Activated effector memory CD4-positive, alpha-beta T cell treated with anti-CD3 and anti-CD28 coated beads, Interleukin-2, amount 50 U/mL, for 16 hours (primary cell): ENCODE measurements around the gene MZT2B.
"Not testable (repeated sequence)": the region's sequence is repeated elsewhere in the genome, so short reads cannot be mapped to it uniquely, and the experiment has no call there.

Source experiments
- DNase-seq: peaks from one replicate; pipeline ENCODE4 v3.0.0-alpha.2; 2020

Gene MZT2B

DNA sequence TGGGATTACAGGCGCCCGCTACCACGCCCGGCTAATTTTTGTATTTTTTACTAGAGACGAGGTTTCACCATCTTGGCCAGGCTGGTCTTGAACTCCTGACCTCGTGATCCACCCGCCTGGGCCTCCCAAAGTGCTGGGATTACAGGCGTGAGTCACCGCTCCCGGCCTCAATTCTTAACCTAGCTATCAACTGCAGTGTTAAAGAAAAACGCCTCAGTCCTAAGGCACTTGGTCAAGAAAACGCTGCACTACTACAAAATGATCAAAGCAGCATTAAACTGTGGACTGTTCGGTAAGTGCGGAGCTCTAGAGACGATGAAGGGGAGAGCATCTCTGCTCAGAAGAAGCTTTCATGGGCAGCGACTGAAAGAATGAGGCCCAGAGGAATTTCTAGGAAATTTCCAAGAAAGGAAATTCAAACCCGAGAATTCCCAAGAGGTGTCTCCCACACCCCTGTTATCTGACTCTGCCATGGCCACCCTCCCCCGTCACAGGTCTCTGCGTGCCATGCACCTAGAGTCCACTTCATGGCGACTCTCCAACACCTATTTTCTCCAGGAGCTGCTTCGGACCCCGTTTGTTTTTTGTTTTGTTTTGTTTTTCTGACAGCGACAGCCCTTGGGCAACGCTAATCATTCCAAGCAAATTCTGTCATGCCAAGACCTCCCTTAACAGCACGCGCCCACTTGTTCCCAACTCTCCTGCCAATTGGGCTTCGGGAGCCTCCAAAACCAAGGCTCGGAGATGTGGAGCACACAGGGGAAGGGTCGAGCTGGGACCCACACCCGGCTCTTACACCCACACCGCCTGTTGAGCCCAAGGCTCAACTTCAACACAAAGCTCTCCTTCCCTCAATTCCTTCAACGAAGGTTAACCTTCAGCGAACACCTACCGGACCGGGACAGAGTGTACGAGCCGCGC, 1.4 kb upstream of the MZT2B start:
- DNase-seq: peak; percentile 56

DNA sequence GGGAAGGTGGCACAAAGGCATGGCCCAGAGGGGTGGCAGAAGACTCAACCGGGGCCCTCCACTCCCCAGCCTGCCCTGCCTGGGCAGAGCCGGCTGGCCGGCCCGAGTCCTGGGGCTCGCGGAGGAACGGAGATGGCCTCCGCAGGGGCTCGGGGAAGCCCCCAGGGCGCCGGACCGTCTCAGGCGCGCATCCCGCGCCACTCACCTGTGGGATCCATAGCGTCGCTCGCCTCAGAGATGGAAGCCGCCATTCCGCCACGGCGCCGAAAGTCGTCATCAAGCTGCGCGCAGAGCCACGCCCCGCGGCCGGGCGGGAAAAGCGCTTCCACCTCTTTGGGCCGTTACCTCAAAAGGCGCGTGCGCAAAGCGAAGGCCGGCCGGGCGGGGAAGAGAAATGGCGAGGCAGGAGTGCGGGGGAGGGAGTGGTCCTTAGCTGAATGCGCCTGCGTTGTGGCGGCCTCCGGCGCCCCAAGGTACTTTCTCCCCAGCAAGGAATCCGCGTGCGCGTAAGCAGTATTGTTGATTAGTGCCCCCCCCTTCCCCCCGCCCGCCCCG, 660 bp upstream of the MZT2B start, which contains the start of gene SMPD4:
TSS of gene SMPD4 (minus strand) at position 278 of the 555 bp plus-strand sequence. CDS start 5,010 bp downstream, outside the sequence.
- DNase-seq: peak; percentile 99

- DNase-seq: peak; percentile 62
Measured at GRCh38 chr2:130182826-130183511, 907 bp downstream of the MZT2B start.

GRCh38 chr2:130183512-130184373, 1.7 kb downstream of the MZT2B start:
- DNase-seq: peak; percentile 61

GRCh38 chr2:130185436-130185835, 3.4 kb downstream of the MZT2B start:
- no peak for DNase-seq

DNA sequence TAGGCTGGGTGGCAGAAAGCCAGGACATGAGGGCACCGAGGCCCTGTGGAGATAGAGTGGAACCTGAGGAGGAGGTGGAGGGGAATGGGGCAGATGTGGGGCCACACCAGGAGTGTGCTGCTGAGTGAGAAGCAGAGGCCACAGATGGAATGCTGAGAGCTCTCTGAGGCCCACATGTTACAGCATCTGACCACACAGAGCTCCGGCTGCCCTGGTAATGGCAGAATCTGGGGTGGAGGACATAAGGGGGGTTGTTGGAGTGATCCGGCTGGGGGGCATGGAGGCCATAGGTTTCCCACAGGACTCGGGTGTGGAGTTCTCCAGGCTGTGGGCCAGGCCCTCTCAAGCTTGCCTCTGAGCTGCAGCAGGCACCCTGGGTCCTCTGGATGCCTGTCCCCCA, 3.8 kb downstream of the MZT2B start:
- peak; percentile 60 for DNase-seq

GRCh38 chr2:130186391-130186790, 4.3 kb downstream of the MZT2B start:
- peak; percentile 49 for DNase-seq

DNA sequence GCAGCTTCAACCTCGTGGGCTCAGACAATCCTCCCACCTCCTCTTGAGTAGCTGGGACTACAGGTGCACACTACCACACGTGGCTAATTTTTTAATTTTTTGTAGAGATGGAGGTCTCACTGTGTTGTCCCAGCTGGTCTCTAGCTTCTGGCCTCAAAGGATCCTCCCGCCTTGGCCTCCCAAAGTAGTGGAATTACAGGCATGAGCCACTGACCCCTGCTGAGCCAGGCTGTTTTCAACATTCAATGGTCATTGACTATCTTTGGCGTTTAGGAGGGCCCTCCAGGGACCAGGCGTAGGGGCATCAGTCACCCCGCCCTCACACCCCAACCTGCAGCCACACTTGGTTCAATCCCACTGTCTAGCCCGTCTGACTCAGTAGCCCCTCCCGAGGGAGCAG, 5.2 kb downstream of the MZT2B start:
- peak; percentile 37 for DNase-seq

DNA sequence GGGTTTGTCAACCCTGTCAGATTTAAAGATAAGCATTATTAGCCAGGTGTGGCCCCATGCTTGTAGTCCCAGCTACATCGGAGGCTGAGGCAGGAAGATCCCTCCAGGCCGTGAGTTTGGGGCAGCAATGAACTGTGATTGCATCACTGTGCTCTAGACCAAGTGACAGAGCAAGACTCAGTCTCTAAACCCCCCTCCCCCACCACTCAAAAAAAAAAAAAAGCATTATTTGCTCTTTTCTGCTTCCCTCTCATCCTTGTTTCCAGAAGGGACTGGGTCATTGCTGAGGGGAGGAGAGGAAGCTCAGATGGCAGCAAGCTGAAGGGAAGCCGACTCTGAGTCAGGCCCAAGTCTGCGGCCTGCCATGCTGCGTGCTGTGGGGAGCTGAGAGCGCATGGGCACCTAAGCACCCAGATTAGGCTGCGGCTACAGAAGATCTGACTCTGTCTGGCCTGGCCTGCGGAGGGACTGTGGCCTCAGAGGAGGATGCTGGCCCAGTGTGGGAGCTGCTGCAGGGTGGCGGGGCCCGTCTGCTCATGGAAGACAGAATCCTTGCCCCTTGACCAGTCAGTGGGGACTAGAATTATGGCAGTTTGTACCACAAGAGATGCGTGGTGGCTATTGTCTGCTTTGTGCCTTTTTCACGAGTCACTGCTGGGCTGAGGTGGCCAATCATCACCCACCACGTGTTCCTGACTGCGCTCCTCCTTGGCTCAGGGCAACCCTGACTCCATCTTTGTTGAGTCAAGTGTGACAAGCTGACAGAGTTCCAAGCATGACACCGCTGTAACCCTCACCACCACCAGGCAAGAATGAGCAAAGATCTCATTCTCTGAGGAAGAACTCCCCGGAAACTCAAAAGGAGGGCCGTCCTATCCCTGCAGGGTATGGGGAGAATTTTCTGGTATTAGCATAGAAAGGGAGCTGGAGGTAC, 6.1 kb downstream of the MZT2B start:
- peak; percentile 47 for DNase-seq

DNA sequence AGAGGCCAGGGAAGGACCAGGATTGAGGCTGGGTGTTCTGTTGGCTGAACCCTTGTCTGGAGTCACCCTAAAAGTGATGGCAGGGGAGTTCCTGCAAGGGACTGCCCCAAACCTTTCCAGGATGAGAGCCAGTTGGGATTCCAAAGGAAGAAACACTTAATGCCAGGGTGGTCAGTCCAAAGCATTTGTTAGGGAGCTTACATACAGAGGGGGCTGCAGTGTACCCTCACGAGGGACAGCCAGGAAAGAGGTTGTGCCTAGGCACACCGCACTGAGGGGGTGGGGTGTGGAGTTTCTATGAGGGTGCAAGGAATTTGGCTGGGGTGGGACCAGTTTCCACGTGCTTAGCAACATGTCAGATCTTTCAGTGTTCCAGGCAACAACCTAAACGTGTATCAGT, 6.9 kb downstream of the MZT2B start:
- DNase-seq: peak; percentile 5

DNA sequence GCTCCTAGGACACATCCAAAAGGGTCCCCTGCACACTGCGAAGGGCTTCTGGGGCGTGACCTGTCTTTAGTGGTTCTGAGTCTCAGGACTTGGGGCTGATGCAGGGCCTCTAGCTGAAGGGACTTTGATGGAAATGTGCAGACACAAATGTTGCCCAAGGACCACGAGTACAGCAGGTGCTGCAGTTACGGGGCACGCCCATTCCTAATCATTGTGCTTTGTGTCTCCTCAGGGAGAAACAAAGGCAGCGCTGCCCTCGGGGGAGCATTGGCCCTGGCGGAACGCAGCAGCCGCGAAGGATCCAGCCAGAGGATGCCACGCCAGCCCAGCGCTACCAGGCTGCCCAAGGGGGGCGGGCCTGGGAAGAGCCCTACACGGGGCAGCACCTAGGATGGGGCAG, 8.2 kb downstream of the MZT2B start:
- DNase-seq: peak; percentile 57

DNA sequence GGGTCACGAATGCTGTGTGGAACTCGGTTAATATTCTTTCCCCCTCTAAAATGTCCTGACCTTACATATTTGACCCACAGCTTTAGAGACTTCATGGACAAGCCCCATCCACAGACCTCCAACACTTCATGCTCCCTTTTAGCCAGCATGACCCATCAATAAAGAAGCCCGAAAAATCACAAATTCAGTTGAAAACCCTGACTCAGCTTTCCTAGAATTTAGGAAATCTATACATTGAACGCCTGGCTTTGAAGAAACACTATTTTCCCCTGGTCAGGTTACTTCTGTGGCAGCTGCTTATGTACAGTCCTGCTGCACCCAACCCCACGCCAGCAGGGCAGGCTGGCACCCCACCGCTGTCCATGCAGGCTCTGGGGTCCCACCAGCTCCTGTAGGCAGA, 9.3 kb downstream of the MZT2B start:
- DNase-seq: peak; percentile 43

GRCh38 chr2:130192451-130192850, 10.4 kb downstream of the MZT2B start:
- not testable (repeated sequence) for DNase-seq

- not testable (repeated sequence) for DNase-seq
Measured at GRCh38 chr2:130193824-130194223, 11.8 kb downstream of the MZT2B start.

- DNase-seq: not testable (repeated sequence)
Measured at GRCh38 chr2:130195089-130195635, 13.1 kb downstream of the MZT2B start.

GRCh38 chr2:130196052-130196451, 14.0 kb downstream of the MZT2B start:
- DNase-seq: not testable (repeated sequence)

GRCh38 chr2:130198343-130198742, 16.3 kb downstream of the MZT2B start, which contains the start of gene TUBA3E:
TUBA3E (minus strand) TSS chr2:130198439; CDS start chr2:130198360, 79 bp downstream.
- no peak for DNase-seq

DNA sequence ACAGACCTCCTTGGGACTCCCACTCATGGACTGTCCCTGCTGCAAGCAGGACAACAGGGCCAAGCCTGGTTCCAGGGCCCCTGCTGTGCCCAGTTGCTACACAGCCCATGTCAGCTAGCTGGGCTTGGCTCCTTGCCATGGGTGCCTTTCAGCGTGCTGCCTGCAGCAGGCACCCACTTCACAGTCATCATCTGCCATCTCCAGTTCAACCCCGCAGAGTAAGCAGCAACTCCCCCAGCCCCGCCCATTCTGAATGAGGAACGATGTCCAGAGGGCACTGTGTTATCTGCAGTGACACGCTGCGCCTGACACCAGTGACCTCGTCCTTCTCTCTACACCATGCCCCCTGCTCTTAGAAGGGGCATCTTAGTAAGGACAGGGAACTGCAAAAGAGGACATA, 20.5 kb downstream of the MZT2B start:
- DNase-seq: not testable (repeated sequence)

GRCh38 chr2:130203150-130203549, 21.1 kb downstream of the MZT2B start:
- not testable (repeated sequence) for DNase-seq

- DNase-seq: not testable (repeated sequence)
Measured at GRCh38 chr2:130207051-130207450, 25.0 kb downstream of the MZT2B start.

DNA sequence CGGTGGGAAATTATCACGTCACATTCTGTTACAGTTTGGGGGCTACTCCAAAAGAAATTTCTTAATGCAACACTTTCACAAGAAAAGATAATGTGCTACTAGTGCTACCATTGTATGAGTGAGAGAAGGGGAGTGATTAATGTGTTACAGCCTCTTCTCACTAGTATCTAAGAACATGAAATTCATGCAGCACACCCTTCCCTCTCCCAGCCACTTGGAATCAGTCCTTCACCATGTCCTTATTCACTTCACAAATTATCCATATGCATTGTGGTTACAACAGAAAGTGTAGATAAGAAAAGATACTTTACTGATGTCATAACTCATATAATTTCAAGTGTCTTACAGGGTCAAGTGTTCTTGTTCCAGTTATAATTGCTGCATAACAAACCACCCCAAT, 37.1 kb downstream of the MZT2B start:
- DNase-seq: not testable (repeated sequence)
